Activated T-helper 2 cell treated with anti-CD3 and anti-CD28 coated beads, Interferon-gamma antibody, Interleukin-2, Interleukin-4, amounts not matched to agents 10 μg/mL and 5 μg/mL and 100 μg/mL, durations not matched to agents 14 hours and 24 hours and 36 hours (primary cell): ENCODE measurements around the gene TESK2. TPM values are rescaled to one million over a fixed set of nuclear protein-coding genes. Genes with fewer than 3 reads are reported as not detected.
A peak's percentile ranks its signal among the peaks of the same experiment; 100 is the strongest.
"Not testable (repeated sequence)": the region's sequence is repeated elsewhere in the genome, so short reads cannot be mapped to it uniquely, and the experiment has no call there.

ENCODE experiments used
- DNase-seq: peaks from one replicate; pipeline ENCODE4 v3.0.0; 2021; ENCODE audit warnings: low spot score
- H3K27ac Mint-ChIP-seq: one replicate; pipeline ENCODE4 v1.8.0; 2021; ENCODE audit warnings: mixed read lengths
- H3K27me3 Mint-ChIP-seq: one replicate; pipeline ENCODE4 v1.8.0; 2021; ENCODE audit warnings: low read depth, mixed read lengths
- H3K36me3 Mint-ChIP-seq: one replicate; pipeline ENCODE4 v1.8.0; 2021; ENCODE audit warnings: low read depth, mixed read lengths
- H3K4me1 Mint-ChIP-seq: one replicate; pipeline ENCODE4 v1.8.0; 2021; ENCODE audit warnings: low read depth, mixed read lengths
- H3K4me3 Mint-ChIP-seq: one replicate; pipeline ENCODE4 v1.8.0; 2021; ENCODE audit warnings: low read depth, mild to moderate bottlenecking, moderate library complexity, mixed read lengths
- H3K9me3 Mint-ChIP-seq: one replicate; pipeline ENCODE4 v1.8.0; 2021; ENCODE audit warnings: mixed read lengths
- intact Hi-C: fragments of 100-400 bp; cut with micrococcal nuclease; formaldehyde crosslinking; loops from one replicate; pipeline ENCODE4 v1.15.1; 2023
- total RNA-seq: library from RNA; stranded (reverse); gene quantifications from 2 replicates; pipeline ENCODE4 v1.2.3, GENCODE V29; 2022

Gene TESK2
- total RNA-seq, 1 donor from 2014 or later: 2.3 TPM

DNA sequence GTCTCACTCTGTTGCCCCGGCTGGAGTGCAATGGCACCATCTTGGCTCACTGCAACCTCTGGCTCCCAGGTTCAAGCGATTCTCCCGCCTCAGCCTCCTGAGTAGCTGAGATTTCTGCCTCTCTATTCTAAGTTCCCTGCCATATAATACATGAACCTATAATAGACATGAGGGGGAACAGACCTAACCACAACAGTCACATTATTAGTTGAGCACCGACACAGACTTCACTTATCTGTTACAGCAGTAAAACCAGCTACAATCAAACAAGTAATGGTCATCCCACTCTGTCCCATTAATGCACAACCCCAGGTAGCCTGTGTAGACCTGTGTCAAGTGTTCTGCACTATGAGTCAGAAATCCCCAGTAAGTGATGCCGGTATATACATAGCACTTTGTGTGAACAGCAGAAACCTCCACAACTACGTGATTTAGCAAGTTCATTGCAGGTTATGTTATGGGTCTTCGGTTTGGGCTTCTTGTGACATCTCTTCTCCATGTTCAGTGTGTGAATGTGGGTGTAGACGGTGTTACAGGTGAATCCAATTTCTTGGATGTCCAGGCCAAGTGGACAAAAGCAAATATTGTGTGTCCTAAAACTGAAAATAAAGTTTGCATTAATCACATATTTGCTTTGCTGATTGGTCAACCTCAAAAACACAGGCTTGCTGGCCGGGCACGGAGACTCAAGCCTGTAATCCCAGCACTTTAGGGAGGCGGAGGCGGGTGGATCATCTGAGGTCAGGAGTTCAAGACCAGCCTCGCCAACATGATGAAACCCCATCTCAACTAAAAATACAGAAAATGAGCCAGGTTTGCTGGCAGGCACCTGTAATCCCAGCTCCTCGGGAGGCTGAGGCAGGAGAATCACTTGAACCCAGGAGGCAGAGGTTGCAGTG lies 12.7 kb upstream of the TESK2 start:
- H3K27ac Mint-ChIP-seq: no peak overlapping the region
- H3K36me3 Mint-ChIP-seq: peaks cover 7% of the 10 kb centered on the region
- peaks cover 31% of the 10 kb centered on the region for H3K4me1 Mint-ChIP-seq
- H3K9me3 Mint-ChIP-seq: no peaks in the 10 kb centered on the region
- no peak overlapping the region for H3K4me3 Mint-ChIP-seq
- intact Hi-C loops: no loop called here
- no peaks in the 10 kb centered on the region for H3K27me3 Mint-ChIP-seq
- no peak for DNase-seq

DNA sequence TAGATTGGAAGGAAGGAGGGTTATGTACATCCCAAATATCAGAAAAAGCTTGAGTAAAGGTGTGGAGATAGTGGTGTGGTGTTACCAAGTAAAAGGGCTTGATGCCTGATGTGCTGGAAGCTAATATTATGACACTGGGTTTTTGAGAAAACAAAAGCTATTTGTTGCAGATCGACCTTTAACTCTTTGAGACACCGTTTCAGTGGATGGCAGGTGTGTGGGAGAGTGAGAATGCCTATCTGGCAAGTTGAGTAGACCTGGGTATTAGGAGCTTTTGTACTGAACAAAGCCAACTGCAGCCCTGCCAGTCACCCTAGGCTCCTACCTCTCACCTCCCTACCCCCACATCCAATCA lies 10.5 kb upstream of the TESK2 start:
- H3K9me3 Mint-ChIP-seq: no peaks in the 10 kb centered on the region
- H3K4me3 Mint-ChIP-seq: peak overlapping the region; percentile 87
- H3K27ac Mint-ChIP-seq: no peak overlapping the region
- no peak for DNase-seq
- no peaks in the 10 kb centered on the region for H3K27me3 Mint-ChIP-seq
- intact Hi-C loops: no loop called here
- peaks cover 33% of the 10 kb centered on the region for H3K4me1 Mint-ChIP-seq
- peaks cover 1% of the 10 kb centered on the region for H3K36me3 Mint-ChIP-seq

DNA sequence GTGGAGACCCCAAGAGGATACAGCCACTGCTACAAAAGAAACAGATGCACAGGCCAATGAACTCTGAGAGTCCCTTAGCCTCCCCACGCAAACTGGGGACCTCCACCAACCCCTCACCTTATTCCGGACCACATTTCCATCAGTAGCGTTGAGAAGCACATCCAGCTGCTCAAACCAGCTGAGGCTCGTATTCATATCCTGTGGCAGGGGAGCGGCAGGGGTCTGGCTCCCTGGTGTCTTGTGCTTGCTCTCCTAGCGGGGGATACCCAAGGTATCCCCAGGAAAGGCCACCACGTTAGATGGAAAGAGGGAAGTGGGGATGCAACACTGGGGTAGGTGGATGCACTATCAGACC lies 8.4 kb upstream of the TESK2 start:
- intact Hi-C loops: loop anchor here (10.0 kb wide), 1 partner anchor 295 kb away; the partner anchor contains the start of gene ZSWIM5
- Mint-ChIP-seq H3K27ac (peak overlapping the region; percentile 86), H3K4me1 (peaks cover 33% of the 10 kb centered on the region), H3K9me3 (no peaks in the 10 kb centered on the region), H3K4me3 (peak overlapping the region; percentile 87), H3K36me3 (peaks cover 3% of the 10 kb centered on the region), H3K27me3 (no peaks in the 10 kb centered on the region)
- DNase-seq: no peak

DNA sequence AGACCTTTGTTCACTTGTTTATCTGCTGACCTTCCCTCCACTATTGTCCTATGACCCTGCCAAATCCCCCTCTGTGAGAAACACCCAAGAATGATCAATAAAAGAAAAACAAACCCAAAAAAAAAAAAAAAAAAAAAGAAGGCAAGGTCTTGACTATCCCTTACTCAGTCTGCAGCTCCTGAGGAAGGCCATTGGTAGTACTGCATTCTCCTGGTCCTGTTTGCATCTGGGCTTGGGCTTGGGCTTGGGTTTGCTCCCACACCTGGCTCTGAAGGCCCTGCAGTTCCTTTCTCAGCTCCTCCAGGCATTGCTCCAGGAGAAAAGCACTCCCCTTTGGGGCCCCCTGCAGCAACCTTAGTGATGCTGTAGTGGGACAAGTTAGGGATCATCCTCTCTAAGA lies 7.3 kb upstream of the TESK2 start:
- H3K36me3 Mint-ChIP-seq: peaks cover 3% of the 10 kb centered on the region
- no peaks in the 10 kb centered on the region for H3K27me3 Mint-ChIP-seq
- H3K9me3 Mint-ChIP-seq: no peaks in the 10 kb centered on the region
- H3K27ac Mint-ChIP-seq: no peak overlapping the region
- peak overlapping the region; percentile 87 for H3K4me3 Mint-ChIP-seq
- intact Hi-C loops: loop anchor here (10.0 kb wide), 1 partner anchor 293 kb away; the partner anchor contains the start of gene ZSWIM5
- H3K4me1 Mint-ChIP-seq: peaks cover 33% of the 10 kb centered on the region
- DNase-seq: no peak

DNA sequence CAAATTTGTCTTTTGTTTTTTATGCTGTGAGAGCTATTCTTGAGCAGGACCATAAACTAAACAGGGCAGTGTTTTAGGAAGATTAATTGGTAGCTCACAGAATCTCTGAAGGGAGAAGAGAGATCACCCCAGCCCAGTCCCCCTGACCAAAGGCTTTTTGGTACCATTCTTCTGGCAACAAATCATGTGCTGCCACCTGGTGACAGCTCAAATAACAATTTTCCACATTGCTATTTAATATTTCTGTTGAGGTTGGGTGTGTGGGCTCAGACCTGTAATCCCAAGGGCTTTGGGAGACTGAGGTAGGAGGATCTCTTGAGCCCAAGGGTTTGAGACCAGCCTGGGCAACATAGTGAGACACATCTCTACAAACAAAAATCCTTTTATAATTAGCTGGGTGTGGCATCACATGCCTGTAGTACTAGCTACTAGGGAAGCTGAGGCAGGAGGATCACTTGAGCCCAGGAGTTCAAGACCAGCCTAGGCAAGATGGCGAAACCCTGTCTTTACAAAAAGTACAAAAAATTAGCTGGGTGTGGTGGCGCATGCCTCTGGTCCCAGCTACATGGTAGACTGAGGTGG lies 2.2 kb upstream of the TESK2 start:
- Mint-ChIP-seq H3K36me3 (peaks cover 3% of the 10 kb centered on the region), H3K9me3 (no peaks in the 10 kb centered on the region), H3K4me1 (peaks cover 8% of the 10 kb centered on the region), H3K4me3 (peak overlapping the region; percentile 37), H3K27me3 (peaks cover 6% of the 10 kb centered on the region), H3K27ac (no peak overlapping the region)
- intact Hi-C loops: loop anchor here (1.0 to 10.0 kb wide), 2 partner anchors 133 to 288 kb away; partner anchors contain the start of gene ZSWIM5
- DNase-seq: peak; percentile 34

DNA sequence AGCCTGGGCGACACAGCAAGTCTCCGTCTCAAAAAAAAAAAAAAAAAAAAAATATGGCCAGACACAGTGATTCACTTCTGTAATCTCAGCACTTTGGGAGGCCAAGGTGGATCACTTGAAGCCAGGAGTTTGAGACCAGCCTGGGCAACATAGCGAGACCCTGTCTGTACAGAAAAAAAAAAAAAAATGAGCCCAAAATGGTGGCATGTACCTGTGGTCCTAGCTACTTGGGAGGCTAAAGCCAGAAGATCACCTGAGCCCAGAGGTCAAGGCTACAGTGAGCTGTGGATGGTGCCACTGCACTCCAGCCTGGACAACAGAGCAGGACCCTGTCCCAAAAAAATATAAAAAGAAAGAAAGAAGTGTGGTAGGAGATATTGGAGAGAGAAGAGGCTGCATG lies 1.7 kb upstream of the TESK2 start:
- no peak for DNase-seq
- peaks cover 8% of the 10 kb centered on the region for H3K27me3 Mint-ChIP-seq
- no peak overlapping the region for H3K4me3 Mint-ChIP-seq
- no peaks in the 10 kb centered on the region for H3K9me3 Mint-ChIP-seq
- H3K4me1 Mint-ChIP-seq: peaks cover 9% of the 10 kb centered on the region
- intact Hi-C loops: loop anchor here (1.0 to 10.0 kb wide), 2 partner anchors 132 to 288 kb away; partner anchors contain the start of gene ZSWIM5
- H3K27ac Mint-ChIP-seq: no peak overlapping the region
- peaks cover 3% of the 10 kb centered on the region for H3K36me3 Mint-ChIP-seq

DNA sequence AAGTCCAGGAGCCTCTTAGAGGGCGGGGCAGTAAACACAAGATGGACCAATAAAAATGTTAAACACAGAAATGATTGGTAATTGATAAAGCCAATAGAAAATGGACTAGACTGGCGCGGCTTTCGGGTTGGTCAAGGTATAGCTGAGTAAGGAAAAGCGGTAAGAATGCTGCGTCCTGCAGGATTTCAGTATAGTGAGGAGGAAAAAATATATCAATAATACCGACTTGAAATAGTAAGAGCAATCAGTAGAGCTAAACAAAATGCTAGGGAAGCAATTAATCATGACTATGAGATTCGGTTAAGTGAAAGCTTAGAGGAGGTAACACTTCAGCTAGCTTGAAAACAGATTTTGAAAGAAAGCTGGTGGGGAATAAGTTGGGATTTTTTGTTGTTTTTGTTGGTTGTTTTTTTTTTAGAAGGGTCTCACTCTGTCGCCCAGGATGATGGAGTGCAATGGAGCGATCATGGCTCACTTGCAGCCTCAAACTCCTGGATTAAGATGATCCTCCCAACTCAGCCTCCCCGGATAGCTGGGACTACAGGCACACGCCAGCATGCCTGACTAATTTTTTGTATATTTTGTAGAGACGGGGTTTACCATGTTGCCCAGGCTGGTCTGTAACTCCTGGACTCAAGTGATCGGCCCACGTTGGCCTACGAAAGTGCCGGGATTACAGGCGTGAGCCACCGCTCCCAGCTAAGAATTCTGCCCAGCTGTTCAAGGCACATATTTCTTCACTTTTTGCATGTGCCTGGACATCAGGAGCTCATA lies 711 bp upstream of the TESK2 start:
- H3K27me3 Mint-ChIP-seq: peaks cover 9% of the 10 kb centered on the region
- H3K4me3 Mint-ChIP-seq: no peak overlapping the region
- H3K4me1 Mint-ChIP-seq: peaks cover 9% of the 10 kb centered on the region
- DNase-seq: no peak
- H3K27ac Mint-ChIP-seq: no peak overlapping the region
- intact Hi-C loops: loop anchor here (1.0 to 10.0 kb wide), 7 partner anchors 9 to 685 kb away; partner anchors contain the start of genes CCDC163, DYNLT4, GPBP1L1 and HECTD3
- H3K36me3 Mint-ChIP-seq: peaks cover 3% of the 10 kb centered on the region
- no peaks in the 10 kb centered on the region for H3K9me3 Mint-ChIP-seq

DNA sequence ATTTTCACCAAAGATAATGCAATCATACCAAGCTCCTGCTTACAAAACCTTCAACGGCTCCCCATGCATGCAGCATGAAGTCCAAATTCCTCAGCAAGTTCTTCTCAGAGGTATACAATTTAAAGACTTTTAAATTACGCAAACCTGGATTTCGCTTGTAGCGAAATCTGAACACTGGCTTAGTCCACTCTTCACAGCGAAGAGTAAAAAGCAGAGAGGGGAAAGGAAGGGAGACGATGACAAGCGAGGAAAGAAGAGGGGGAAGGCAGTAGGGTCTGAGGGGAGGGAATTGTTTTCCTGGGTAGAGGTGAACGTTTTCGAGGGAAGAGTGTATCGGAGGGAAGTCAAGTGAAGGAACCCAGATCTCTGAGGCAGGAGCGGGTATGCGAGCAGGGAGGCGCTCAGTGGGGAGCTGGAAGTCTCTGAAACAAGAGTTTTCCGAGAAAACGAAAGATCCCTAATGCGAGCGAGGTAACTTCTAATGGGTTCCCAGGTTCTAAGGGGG lies 790 bp downstream of the TESK2 start:
- H3K4me1 Mint-ChIP-seq: peaks cover 9% of the 10 kb centered on the region
- no peaks in the 10 kb centered on the region for H3K36me3 Mint-ChIP-seq
- peaks cover 9% of the 10 kb centered on the region for H3K27me3 Mint-ChIP-seq
- H3K27ac Mint-ChIP-seq: no peak overlapping the region
- H3K4me3 Mint-ChIP-seq: no peak overlapping the region
- no peak for DNase-seq
- no peaks in the 10 kb centered on the region for H3K9me3 Mint-ChIP-seq
- intact Hi-C loops: loop anchor here (2.0 to 10.0 kb wide), 2 partner anchors 285 to 683 kb away; partner anchors contain the start of genes DYNLT4 and ZSWIM5

DNA sequence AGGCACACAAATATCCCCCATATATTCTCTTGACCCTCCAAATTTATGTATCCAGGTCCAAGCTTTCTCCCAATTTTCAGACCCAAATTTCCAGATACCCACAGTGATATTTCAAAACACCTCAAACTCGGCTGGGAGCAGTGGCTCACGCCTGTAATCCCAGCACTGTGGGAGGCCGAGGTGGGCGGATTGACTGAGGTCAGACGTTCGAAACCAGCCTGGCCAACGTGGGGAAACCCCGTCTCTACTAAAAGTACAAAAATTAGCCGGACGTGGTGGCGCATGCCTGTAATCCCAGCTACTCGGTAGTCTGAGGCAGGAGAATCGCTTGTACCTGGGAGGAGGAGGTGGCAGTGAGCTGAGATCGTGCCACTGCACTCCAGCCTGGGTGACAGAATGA lies 1.6 kb downstream of the TESK2 start:
- intact Hi-C loops, H3K27ac Mint-ChIP-seq, DNase-seq, H3K27me3 Mint-ChIP-seq, H3K36me3 Mint-ChIP-seq, H3K9me3 Mint-ChIP-seq, H3K4me1 Mint-ChIP-seq, H3K4me3 Mint-ChIP-seq: not testable (repeated sequence)

DNA sequence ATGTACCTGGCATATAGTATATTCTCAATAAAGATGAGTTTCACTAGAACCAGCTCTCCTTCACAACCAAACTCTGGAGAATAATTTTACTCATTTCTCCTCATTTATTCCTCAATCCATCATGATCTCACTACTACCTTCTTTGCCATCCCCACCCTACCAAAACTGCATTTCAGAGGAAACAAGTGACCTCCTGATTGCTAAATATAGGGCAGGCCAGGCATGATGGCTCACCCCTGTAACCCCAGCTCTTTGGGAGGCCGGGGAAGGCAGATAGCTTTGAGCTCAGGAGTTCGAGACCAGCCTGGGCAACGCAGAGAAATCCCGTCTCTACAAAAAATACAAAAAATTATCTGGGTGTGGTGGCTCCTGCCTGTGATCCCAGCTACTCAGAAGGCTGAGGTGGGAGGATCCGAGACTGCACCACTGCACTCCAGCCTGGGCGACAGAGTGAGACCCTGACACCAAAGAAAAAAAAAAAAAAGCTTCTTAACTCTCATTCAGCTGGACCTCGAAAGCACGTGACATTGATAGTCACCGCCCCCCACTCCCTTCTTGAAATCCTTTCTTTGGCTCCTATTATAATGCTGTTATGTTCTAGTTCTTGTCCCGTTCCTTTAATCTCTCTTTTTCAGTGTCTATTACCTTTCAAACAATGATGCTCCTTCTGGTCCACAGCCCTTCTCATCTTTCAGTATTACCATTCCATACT lies 2.1 kb downstream of the TESK2 start:
- peaks cover 9% of the 10 kb centered on the region for H3K4me1 Mint-ChIP-seq
- H3K27ac Mint-ChIP-seq: no peak overlapping the region

DNA sequence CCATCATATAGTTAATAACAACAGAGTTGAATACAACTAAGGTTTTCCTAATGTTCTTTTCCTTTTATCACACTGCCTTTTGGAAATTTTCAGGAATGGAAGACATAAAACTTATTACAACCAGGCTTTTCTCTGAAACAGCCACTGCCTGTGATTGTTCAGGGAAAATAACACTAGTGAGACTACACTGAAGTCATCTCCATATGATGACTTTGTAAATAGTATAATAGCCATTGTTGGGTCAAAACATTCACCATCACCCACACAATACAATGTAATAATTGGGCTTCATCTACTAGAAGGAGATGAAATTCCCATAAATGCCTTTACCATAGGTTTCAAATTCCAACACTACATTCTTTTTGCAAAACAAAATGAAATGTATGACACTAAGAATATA lies 5.0 kb downstream of the TESK2 start:
- Mint-ChIP-seq H3K4me3 (no peak overlapping the region), H3K36me3 (no peaks in the 10 kb centered on the region), H3K27ac (no peak overlapping the region), H3K27me3 (peaks cover 9% of the 10 kb centered on the region), H3K4me1 (peaks cover 5% of the 10 kb centered on the region), H3K9me3 (no peaks in the 10 kb centered on the region)
- DNase-seq: no peak
- intact Hi-C loops: no loop called here

More for the DNA sequence above, 2.1 kb downstream of the TESK2 start:
- Mint-ChIP-seq H3K4me3 (no peak overlapping the region), H3K9me3 (no peaks in the 10 kb centered on the region), H3K36me3 (no peaks in the 10 kb centered on the region), H3K27me3 (peaks cover 9% of the 10 kb centered on the region)
- intact Hi-C loops: no loop called here
- DNase-seq: no peak
